ENCODE measurements around the gene PDCD2L. TPM values are rescaled to one million over a fixed set of nuclear protein-coding genes. Genes with fewer than 3 reads are reported as not detected.

Gene PDCD2L, protein sequence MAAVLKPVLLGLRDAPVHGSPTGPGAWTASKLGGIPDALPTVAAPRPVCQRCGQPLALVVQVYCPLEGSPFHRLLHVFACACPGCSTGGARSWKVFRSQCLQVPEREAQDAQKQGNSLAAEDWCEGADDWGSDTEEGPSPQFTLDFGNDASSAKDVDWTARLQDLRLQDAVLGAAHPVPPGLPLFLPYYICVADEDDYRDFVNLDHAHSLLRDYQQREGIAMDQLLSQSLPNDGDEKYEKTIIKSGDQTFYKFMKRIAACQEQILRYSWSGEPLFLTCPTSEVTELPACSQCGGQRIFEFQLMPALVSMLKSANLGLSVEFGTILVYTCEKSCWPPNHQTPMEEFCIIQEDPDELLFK
- 24.6 to 36.4 TPM (median 33.5 TPM) in 5 replicates for total RNA-seq (2022; extraction: Qiagen RNA extraction; ENCODE audit: low read depth)

DNA sequence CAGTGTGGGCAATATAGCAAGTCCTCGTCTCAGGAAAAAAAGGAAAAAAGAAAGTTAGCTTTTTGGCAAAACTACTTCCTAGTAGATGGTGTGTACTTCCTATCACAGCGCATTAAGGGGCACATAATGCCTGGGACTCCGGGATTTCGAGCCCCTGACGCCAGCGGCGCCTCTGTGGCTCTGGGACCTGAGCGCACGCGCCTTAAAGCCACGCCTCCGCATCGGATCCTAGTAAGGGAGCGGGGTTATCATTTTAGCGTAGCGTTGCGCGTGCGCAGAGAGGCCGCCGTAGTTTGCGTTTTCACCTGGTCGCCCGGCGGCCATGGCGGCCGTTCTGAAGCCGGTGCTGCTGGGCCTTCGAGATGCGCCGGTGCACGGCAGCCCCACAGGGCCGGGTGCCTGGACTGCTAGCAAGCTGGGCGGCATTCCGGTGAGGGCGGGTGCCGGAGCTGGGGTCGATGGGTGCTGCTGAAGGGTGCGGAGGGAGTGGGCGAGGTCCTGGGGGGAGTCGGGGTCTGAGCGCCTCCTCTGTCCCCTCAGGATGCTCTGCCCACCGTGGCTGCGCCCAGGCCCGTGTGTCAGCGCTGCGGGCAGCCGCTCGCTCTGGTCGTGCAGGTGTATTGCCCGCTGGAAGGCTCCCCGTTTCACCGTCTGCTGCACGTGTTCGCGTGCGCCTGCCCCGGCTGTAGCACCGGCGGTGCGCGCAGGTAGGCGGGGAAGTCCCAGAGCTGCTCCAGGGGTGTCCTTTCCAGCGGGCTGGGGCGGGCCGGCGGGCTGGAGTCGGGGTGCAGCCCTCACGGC, at the start of gene PDCD2L:
Gene PDCD2L (plus strand): TSS at position 291 of the 801 bp plus-strand sequence. CDS start 32 bp downstream, at position 323.

DNA sequence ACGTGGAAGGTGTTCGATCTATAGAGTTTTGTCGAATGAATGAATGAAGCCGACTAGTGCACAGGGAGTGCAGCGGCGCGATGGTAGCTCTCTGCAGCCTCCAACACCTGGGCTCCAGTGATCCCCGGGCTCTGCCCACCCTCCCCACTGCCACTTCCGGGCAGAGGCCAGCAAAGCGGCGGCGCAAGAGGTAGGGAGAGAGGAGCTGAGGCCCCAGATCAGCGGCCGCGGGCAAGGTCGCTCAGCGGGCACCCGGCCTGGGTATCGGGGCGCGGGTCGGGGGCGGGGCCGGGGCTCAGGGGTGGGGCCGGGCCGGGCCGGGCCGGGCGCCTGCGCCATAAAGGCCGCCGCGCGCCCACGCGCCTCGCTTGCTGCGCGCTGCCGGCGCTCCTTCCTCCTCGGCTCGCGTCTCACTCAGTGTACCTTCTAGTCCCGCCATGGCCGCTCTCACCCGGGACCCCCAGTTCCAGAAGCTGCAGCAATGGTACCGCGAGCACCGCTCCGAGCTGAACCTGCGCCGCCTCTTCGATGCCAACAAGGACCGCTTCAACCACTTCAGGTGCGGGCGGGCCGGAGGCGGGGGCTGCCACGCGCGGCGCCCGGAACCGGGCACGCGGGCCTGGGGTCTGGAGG, 39.3 kb upstream of the PDCD2L start, which contains the start of gene GPI:
Gene GPI (plus strand): TSS at position 367 of the 633 bp plus-strand sequence. CDS start 71 bp downstream, at position 438.

Other genes with a start within 250 kb of the PDCD2L start
- gene LSM14A, start 231.9 kb upstream of the PDCD2L start, total RNA-seq (2022; extraction: Qiagen RNA extraction; ENCODE audit: low read depth) = 232 to 340 TPM (median 255 TPM) in 5 replicates
- gene GARRE1, start 149.8 kb upstream of the PDCD2L start, total RNA-seq (2022; extraction: Qiagen RNA extraction; ENCODE audit: low read depth) = 7.6 to 13.8 TPM (median 12.5 TPM) in 5 replicates
- gene GPI, start 39.2 kb upstream of the PDCD2L start, total RNA-seq (2022; extraction: Qiagen RNA extraction; ENCODE audit: low read depth) = 578 to 751 TPM (median 727 TPM) in 5 replicates
- gene UBA2, start 24.0 kb downstream of the PDCD2L start, total RNA-seq (2022; extraction: Qiagen RNA extraction; ENCODE audit: low read depth) = 265 to 494 TPM (median 276 TPM) in 5 replicates
- gene WTIP, start 77.4 kb downstream of the PDCD2L start, total RNA-seq (2022; extraction: Qiagen RNA extraction; ENCODE audit: low read depth) = 28.9 to 37.7 TPM (median 35.3 TPM) in 5 replicates